A549 (cell line): ENCODE results near the gene CCL2.

ENCODE experiments used
- CBX2 ChIP-seq: fragments of 200-600 bp; sonication (generic); IDR thresholded peaks from 2 replicates; pipeline ENCODE4 v1.6.1; 2016; ENCODE audit warnings: low read depth, mild to moderate bottlenecking, borderline replicate concordance
- CEBPB ChIP-seq, 2 experiments: fragments of >200 bp in 1 of 2; sonication (Bioruptor Twin) in 1 of 2; formaldehyde crosslinking in 1 of 2; IDR thresholded peaks; 2 replicates each; pipeline ENCODE4 v1.6.1; 2012 to 2016
- CTCF ChIP-seq: fragments of >200 bp; sonication (Bioruptor Twin); formaldehyde crosslinking; IDR thresholded peaks from 3 replicates; pipeline ENCODE4 v1.5.1; 2016
- EP300 ChIP-seq, 2 experiments: fragments of >200 bp; sonication (Bioruptor Twin); formaldehyde crosslinking; IDR thresholded peaks; 2 replicates in 1 of 2; 3 replicates in 1 of 2; pipeline ENCODE4 v1.6.1; 2016 to 2017
- NR3C1 ChIP-seq: fragments of >200 bp; sonication (Bioruptor Twin); formaldehyde crosslinking; IDR thresholded peaks from 3 replicates; pipeline ENCODE4 v1.6.1; 2017
- POLR2A ChIP-seq: IDR thresholded peaks from 2 replicates; pipeline ENCODE4 v1.6.1; 2012; ENCODE audit warnings: mild to moderate bottlenecking, low read length
- TF ChIP-seq, protein P1 (sequence below): fragments of 150-350 bp; IDR thresholded peaks from 2 replicates; pipeline ENCODE4 v1.6.1; 2014; ENCODE audit warnings: low read depth, mild to moderate bottlenecking, low read length

- no peak for TF ChIP-seq CTCF
- no peak for TF ChIP-seq POLR2A
- no peak for TF ChIP-seq EP300 (IDR thresholded peaks at IDR 0.05)
- TF ChIP-seq CEBPB (IDR thresholded peaks at IDR 0.05): no peak
- TF ChIP-seq, protein P1, sequence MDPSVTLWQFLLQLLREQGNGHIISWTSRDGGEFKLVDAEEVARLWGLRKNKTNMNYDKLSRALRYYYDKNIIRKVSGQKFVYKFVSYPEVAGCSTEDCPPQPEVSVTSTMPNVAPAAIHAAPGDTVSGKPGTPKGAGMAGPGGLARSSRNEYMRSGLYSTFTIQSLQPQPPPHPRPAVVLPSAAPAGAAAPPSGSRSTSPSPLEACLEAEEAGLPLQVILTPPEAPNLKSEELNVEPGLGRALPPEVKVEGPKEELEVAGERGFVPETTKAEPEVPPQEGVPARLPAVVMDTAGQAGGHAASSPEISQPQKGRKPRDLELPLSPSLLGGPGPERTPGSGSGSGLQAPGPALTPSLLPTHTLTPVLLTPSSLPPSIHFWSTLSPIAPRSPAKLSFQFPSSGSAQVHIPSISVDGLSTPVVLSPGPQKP: no peak
- no peak for TF ChIP-seq CBX2
- TF ChIP-seq NR3C1: no peak
Measured at GRCh38 chr17:34290586-34290985, 35.5 kb downstream of the CCL2 start.
